HUES48 (cell line): Measurements from ENCODE around the gene FGA.

Experiments
- H3K27ac ChIP-seq: one replicate; pipeline ENCODE4 v1.7.0; 2013; ENCODE audit warnings: low read depth, low read length, inconsistent platforms
- H3K27me3 ChIP-seq: 2 replicates; pipeline ENCODE4 v1.6.1; 2013; ENCODE audit warnings: mild to moderate bottlenecking, low read length; ENCODE audit not compliant: control insufficient read depth, insufficient read depth
- H3K36me3 ChIP-seq: 2 replicates; pipeline ENCODE4 v1.6.1; 2013; ENCODE audit warnings: low read length; ENCODE audit not compliant: control insufficient read depth, insufficient read depth
- H3K4me1 ChIP-seq: 2 replicates; pipeline ENCODE4 v1.6.1; 2013; ENCODE audit warnings: mild to moderate bottlenecking, low read length; ENCODE audit not compliant: control insufficient read depth, insufficient read depth
- H3K4me3 ChIP-seq: 2 replicates; pipeline ENCODE4 v1.5.1; 2013; ENCODE audit warnings: mild to moderate bottlenecking, low read depth, low read length
- H3K9ac ChIP-seq: 2 replicates; pipeline ENCODE4 v1.6.1; 2013; ENCODE audit warnings: mild to moderate bottlenecking, low read depth, low read length, moderate library complexity
- H3K9me3 ChIP-seq: 2 replicates; pipeline ENCODE4 v1.6.1; 2013; ENCODE audit warnings: low read length; ENCODE audit not compliant: control insufficient read depth, insufficient read depth

Gene FGA

DNA sequence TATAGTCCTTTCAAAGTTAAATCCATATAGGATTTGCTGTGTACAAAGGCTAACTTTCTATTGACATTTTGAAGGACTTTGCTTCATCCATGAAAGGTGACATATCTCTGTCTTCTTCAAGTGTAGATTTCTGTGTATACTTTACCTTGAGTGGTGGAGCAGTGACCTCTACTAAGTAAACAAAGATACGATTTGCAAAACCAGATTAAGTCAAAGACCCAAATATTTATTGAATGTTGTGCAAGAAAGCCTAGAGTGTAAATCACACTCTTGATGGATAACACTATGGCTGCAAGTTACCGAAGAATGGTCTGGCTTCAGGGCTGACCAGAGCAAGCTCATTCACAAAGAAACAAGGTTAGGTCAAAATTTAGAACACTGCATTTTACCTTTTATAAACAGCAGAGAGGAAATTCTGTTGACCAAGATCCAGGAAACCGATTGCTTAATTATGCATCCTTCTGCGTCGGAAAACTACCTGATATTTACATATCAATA is 27.3 kb upstream of the FGA start:
- H3K4me3 ChIP-seq: no peak overlapping the region
- no peaks in the 10 kb centered on the region for H3K9me3 ChIP-seq
- H3K27me3 ChIP-seq: no peaks in the 10 kb centered on the region

DNA sequence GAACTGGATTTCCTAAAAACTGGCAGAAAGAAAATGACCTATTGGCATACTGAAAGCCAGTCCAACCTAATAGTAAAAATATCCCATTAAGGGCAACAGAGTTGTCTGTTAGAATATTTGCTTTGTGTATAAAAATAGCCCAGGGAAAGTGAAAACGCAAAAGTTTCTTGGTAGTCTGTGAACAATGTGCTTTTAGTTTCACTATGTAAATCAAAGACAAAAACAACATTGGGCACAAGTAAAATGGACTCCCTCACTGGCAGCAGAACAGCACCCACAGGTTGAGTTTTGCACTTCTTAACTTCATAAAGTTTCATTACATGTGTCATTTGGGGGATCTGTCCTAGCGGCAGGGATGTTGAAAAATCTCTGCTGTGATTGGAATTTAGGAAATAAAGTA is 26.2 kb upstream of the FGA start:
- no peaks in the 10 kb centered on the region for H3K36me3 ChIP-seq
- no peaks in the 10 kb centered on the region for H3K27me3 ChIP-seq
- H3K27ac ChIP-seq: no peak overlapping the region
- H3K9me3 ChIP-seq: no peaks in the 10 kb centered on the region
- H3K4me1 ChIP-seq: 0 out of 2 replicates have a peak, but pooled peaks cover 4% of the 10 kb centered on the region
- no peak overlapping the region for H3K4me3 ChIP-seq
- H3K9ac ChIP-seq: no peak overlapping the region

More for the DNA sequence above, 27.3 kb upstream of the FGA start:
- Histone ChIP-seq H3K36me3 (no peaks in the 10 kb centered on the region), H3K27ac (no peak overlapping the region), H3K4me1 (0 out of 2 replicates have a peak, but pooled peaks cover 4% of the 10 kb centered on the region), H3K9ac (no peak overlapping the region)

DNA sequence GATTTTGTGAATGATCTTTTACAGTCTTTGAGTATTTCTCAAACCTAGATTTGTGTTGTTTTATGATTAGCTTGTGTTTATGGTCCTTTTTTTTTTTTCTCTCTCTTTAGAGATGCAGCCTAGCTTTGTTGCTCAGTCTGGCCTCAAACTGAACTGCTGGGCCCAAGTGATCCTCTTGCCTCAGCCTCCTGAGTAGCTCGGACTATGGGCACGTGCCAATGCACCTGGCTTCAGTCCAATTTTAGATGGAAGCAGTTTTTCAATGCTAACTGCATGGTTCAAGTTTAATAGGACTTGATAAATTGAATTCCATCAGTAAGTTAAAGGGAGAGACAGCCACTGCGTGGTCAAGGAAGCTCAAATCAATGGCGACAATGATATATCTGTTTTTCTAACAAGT is 25.7 kb upstream of the FGA start:
- Histone ChIP-seq H3K27me3 (no peaks in the 10 kb centered on the region), H3K9me3 (no peaks in the 10 kb centered on the region), H3K27ac (no peak overlapping the region), H3K4me1 (0 out of 2 replicates have a peak, but pooled peaks cover 4% of the 10 kb centered on the region), H3K36me3 (no peaks in the 10 kb centered on the region), H3K4me3 (no peak overlapping the region), H3K9ac (no peak overlapping the region)

DNA sequence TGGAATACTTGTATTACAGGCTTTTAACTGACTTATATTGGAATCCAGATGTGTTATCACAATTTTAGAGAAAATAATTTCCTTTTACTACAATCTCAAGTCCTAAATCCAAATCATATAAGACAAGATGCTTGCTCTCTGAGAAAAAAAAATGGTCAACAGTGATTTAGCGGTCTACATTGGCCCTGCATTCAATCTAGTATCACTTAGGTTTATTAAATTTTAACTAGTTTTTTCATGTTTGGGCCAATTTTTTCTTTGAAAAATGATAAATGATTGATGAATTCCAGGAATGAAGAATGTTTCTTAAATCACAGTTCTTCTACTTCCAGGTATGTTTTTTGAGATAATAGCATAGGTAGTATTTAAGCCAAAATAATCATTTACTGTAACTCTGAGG is 24.7 kb upstream of the FGA start:
- 0 out of 2 replicates have a peak, but pooled peaks cover 4% of the 10 kb centered on the region for H3K4me1 ChIP-seq
- no peak overlapping the region for H3K9ac ChIP-seq
- no peak overlapping the region for H3K4me3 ChIP-seq
- H3K36me3 ChIP-seq: no peaks in the 10 kb centered on the region
- no peak overlapping the region for H3K27ac ChIP-seq
- no peaks in the 10 kb centered on the region for H3K27me3 ChIP-seq
- H3K9me3 ChIP-seq: no peaks in the 10 kb centered on the region

DNA sequence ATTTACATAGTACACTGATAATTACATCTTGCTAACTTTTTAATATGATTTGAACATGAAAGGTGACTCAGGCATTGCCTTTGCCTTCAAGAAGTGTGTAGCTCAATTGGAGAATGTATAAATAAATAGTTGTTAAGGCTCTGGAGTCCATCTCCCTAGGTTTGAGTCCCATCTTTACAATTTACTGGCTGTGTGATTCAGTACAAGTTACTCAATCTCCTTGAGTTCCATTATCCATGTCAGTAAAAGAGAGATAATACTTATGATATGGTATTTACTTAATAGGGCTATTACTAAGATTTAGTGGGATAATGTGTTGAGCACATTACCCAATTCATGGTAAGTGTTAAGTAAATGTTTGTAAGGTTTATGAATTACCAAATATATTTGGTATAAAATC is 23.8 kb upstream of the FGA start:
- Histone ChIP-seq H3K4me1 (0 out of 2 replicates have a peak, but pooled peaks cover 4% of the 10 kb centered on the region), H3K36me3 (no peaks in the 10 kb centered on the region), H3K9ac (no peak overlapping the region), H3K27me3 (no peaks in the 10 kb centered on the region), H3K9me3 (no peaks in the 10 kb centered on the region), H3K4me3 (no peak overlapping the region), H3K27ac (no peak overlapping the region)

DNA sequence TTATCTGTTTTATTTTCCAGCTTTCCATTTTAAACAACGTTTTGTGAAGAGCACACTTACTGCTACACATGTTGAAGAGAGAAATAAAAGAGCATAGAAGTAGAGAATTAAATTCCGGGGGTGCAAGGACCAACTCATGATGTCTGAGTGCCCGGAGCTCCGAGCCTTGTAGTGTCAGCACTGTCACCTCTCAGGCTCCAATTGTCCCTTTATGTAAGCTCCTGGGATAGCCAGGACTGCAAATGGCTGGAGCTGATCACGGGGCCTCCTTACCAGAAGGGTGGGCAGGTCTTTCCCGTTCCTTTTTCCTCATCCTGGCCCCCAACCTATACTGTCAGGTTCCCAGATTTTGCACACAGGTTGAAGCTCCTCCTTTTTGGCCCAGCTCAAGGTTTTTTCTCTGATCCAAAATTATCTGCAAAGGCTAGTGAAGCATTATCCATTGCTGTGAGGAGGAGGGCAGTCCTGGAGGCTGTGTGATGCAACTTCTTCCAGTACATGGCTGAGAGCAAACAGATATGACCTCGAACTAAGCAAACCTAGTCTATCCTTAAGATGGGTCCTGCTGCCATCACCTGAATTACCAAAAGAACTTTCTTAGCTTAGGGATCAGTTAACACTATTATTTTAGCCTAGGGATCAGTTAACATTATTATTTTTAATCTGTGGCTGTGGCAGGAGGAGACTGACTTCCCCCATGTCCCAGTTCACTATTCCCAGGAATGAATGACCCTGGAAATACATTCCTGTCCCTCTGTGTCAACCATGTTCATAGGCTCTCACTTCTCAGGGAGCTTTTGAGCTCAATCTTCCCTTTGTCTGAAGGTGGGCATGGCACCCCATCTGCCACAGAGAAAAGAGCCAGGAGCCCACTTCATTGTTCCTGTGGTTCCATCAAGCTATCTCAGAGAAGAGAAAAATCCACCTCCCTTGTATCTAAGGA is 22.2 kb upstream of the FGA start, which contains the start of gene FGG:
TSS of gene FGG (minus strand) at position 185 of the 943 bp plus-strand sequence. CDS start at position 138, 47 bp downstream.
- Histone ChIP-seq H3K4me3 (no peak within 1 kb of the TSS), H3K27me3 (no peaks in the 10 kb centered on the region), H3K4me1 (0 out of 2 replicates have a peak, but pooled peaks cover under 1% of the 10 kb centered on the region), H3K27ac (no peak within 1 kb of the TSS), H3K9ac (no peak within 1 kb of the TSS), H3K9me3 (no peaks in the 10 kb centered on the region), H3K36me3 (no peaks in the 10 kb centered on the region)

DNA sequence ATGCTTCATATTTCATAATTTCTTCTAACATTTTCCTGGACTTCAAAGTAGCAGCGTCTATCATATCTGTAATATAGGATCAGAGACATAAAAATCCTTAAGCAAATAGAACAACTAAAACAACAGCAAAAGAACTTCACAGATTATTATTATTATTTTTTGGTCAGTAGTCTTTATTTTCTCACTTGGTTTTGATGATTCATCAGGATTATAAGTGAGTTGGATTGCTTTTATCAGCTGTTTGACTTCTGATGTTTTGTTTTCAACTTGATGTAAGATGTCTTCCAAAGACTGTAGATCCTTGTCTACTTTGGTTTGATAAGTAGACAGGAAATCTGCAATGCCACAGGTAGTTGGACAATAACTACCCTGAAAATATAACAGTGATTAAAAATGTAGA is 21.3 kb upstream of the FGA start:
- Histone ChIP-seq H3K27ac (no peak overlapping the region), H3K9ac (no peak overlapping the region)

DNA sequence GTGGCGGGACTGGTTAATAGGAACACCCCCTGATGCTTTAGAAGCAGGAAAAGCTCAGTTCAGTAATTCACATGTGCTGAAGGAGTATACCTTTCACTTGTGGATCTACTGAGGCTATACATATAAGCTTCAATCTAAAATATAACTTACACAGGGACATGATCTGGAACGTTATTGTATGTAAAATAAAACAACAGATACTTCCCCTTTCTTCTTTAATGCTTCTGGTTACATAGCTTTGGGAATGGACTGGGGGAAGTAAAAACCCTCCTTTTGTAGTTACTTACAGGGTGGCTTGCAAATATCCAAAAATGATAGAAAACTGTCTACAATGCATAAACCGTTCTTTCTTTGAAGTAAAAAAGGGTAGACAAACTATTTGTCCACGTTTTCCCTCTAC is 20.0 kb upstream of the FGA start:
- no peak overlapping the region for H3K9ac ChIP-seq
- H3K4me1 ChIP-seq: no peaks in the 10 kb centered on the region
- H3K27ac ChIP-seq: no peak overlapping the region
- no peaks in the 10 kb centered on the region for H3K36me3 ChIP-seq
- no peak overlapping the region for H3K4me3 ChIP-seq
- H3K9me3 ChIP-seq: no peaks in the 10 kb centered on the region
- no peaks in the 10 kb centered on the region for H3K27me3 ChIP-seq

More for the DNA sequence above, 21.3 kb upstream of the FGA start:
- Histone ChIP-seq H3K4me3 (no peak overlapping the region), H3K27me3 (no peaks in the 10 kb centered on the region), H3K4me1 (no peaks in the 10 kb centered on the region), H3K9me3 (no peaks in the 10 kb centered on the region), H3K36me3 (no peaks in the 10 kb centered on the region)

DNA sequence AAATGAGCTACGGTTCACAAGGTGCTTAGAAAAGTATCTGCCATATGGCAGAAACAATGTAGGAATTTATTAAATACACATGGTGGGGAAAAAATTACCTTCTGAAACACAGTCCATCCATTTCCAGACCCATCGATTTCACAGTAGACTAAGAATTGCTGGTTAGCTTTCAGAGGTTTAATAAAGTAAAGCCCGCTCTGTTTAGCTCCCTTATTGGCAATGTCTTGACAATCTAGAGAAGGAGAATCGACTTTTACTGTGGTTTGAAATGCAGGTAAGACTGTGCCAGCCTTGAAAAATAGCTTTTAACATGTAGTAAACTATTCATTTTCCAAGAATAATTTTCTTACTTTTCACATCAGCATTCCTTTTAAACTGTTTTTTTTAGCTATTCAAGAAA is 19.0 kb upstream of the FGA start:
- Histone ChIP-seq H3K27ac (no peak overlapping the region), H3K27me3 (no peaks in the 10 kb centered on the region), H3K4me1 (no peaks in the 10 kb centered on the region), H3K9ac (no peak overlapping the region), H3K4me3 (no peak overlapping the region), H3K36me3 (no peaks in the 10 kb centered on the region), H3K9me3 (no peaks in the 10 kb centered on the region)

DNA sequence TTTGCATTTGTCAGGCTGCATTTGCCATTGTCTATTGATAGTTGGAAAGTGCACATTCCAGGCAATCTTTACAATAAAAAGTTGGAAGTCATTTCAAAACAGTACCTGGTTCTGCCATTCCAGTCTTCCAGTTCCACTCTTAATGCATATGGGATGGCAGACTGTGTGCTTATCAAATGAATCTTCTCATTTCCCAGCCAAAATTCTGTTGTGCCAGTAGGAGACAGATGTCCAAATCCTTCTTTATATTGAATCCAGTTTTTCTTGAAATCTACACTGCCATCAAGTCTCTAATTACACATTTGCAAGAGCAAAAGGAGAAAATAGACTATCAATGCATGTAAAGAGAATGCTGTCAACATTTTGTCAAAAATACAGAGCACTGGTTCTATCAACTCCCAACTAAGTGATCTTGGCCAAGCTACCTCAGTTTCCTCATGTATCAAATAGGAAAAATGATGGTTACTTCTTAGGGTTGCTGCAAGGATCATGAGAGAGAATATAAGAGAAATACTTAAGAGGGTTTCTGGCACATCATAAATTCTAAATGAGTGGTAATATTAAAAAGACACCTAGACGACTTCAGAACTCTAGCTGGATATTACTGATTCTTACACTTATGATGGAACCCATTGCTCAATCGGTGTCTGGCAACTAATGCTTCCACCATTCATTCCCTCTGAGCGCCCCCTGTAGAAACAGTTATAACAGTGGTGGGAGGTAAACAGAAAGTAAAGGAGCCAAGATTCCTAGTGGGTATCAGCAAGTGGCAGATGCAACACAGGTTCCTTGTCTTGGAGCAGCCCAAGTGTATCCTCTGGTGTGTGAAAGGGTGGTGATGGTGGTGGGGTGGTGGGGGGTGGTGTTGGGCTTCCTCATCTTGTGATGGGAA is 18.1 kb upstream of the FGA start:
- Histone ChIP-seq H3K9ac (no peak overlapping the region), H3K27ac (no peak overlapping the region), H3K9me3 (no peaks in the 10 kb centered on the region)

More for the DNA sequence above, 18.1 kb upstream of the FGA start:
- H3K36me3 ChIP-seq: no peaks in the 10 kb centered on the region
- H3K4me1 ChIP-seq: no peaks in the 10 kb centered on the region
- H3K27me3 ChIP-seq: no peaks in the 10 kb centered on the region
- H3K4me3 ChIP-seq: no peak overlapping the region
